Fibroblast of skin of left biceps (primary cell): ENCODE results near the gene LYPD4.

ENCODE experiments used
- DNase-seq, 2 experiments: peaks; one replicate each; pipeline ENCODE4 v3.0.0-alpha.2; 2013; ENCODE audit warnings: low read depth in 2 of 2

The LYPD4 gene

DNA sequence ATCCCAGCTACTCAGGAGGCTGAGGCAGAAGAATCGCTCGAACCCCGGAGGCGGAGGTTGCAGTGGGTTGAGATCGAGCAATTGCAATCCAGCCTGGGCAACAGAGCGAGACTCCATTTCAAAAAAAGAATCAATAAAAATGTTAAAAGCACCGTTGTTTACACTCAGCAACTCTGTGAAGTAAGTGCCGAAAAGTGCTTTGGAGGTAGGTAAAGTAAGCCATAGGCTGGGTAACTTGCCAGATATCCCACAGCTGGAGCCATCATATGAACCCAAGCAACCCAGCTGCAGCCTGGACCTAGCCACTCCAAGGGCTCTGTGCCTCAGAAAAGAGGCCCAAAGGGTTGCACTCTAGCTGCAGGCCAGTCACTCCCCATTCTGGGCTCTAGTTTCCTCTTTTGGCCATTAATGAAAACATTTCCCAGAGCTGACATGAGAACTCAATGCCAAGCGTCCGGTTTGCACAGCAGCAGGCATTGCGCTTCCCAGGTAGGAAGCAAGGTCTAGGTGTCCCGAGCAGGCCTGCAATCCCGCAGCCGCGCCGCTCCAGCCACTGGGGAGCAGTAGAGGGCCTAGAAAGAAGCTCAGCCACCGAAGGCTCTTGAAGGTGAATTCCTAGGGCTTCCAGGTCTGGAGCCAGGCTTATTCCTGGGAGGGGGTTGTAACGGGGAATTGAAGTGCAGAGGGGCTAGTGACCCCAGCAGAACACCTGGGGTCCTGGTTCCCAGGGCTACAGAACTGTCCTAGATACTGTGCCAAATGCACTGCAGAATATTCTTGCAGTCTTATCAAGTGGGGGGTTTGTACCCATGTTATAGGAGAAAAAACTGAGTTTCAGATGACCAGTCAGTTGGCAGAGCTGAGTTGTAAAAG lies 28.5 kb upstream of the LYPD4 start:
- DNase-seq, result no peak

DNA sequence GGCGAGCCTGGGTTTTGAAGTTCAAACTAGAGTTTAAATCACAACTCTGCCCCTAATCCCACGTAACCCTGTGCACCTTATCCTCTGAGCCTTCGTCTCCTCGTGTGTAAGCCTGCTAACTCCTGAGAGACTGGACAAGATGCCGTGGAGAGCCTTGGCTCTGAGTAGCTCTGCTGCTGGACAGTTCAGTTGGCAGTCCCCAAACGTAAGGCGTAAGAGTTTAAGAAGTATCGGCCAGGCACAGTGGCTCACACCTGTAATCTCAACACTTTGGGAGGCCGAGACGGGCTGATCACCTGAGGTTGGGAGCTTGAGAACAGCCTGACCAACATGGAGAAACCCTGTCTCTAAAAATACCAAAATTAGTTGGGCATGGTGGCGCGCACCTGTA lies 27.9 kb upstream of the LYPD4 start:
- no peak for DNase-seq

DNA sequence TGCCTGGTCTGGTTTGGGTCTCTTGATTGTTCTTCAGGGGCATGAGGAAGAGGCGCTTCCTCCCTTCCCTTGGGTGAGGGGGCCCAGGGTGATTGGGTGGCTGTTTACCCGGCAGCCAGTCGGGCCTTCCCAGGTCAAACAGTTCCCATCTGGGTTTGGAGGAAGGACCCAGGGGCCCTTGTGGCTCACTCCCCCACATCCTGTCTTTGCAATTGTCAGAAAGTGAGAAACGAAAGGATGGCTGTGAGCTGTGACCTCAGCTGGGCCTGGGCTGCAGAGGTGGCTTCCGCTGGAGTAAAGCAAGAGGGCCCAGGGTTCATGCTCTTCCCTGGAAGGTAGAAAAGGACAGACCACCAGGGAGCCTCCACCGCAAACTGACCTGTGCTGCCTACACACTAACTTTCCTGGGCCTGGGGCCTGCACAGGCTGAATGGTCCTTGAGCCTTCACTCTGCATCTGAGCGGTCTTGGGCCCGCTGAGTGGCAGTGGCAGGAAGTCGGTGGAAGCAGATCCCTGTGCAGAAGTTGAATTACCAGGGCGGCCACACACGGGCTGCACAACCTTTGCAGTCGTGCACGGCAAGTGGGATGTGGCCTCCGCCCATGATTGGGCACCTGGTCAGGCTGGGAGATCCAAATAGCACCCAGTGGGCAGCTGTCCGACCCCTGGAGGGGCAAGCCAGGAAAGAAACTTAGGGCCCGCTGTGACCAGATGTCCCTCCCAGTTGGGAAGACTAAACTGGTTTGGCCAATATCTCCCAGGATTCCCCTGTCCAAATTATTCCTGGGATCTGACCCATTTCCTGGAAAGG lies 27.3 kb upstream of the LYPD4 start:
- no peak for DNase-seq

DNA sequence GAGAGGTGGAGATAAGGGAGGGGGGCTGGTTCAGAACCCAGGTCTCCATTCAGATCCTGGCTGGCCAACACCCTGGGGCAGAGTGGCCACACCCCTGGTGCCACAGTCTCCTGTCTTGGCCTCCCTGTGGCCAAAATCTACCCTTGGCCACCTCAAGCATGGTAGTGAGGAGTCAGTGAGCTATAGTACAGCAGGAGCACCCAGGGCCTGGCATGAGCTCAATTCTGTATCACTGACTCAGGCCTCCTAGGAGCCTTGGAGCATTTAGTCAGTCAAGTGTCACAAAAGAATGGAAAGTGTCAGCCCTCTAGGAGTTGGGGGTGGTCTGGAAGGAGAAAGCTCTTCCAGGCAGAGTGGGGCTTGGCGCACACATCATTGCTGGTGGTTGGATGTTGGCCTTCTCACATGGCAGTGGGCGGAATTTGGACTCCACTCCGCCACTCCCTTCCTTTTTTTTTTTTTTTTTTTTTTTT lies 26.0 kb upstream of the LYPD4 start:
- DNase-seq, result no peak

DNA sequence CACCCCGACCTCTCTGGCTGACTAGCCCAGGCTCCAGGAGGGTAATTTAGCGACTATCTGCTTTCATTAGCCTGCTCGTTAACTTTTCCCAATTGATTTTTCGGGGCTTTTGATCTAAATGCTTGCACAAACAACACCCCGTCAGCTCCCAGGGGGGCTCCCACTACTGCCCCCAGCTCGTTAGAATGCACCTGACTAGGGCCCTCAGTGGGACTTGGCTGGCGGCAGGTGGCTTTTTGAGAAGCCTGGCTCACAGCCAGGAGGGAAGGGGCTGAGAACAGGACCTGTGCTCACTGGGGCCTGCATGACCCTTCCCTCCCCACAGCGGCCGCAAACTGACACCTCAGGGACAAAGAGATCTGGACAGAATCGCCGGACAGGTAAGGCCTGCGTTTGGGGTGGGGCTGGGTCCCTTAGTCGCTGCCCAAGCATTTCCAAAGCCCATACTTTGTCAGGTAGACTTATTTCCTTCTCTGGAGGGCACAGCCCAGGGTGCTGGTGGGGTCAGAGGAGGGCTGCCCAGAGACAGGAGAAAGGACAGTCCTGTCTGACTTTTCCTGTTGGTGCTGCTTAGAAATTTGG lies 25.0 kb upstream of the LYPD4 start:
- DNase-seq, result no peak

DNA sequence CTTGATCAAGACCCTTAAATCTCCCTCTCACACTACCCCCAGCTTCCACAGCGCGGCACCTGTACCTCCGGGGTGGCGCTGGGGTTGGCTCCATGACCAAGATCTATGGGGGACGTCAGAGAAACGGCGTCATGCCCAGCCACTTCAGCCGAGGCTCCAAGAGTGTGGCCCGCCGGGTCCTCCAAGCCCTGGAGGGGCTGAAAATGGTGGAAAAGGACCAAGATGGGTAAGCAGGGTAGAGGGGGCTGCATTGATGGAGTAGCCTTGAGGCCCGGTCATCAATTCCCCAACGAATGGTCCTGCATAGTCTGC lies 24.5 kb upstream of the LYPD4 start:
- DNase-seq, result no peak

DNA sequence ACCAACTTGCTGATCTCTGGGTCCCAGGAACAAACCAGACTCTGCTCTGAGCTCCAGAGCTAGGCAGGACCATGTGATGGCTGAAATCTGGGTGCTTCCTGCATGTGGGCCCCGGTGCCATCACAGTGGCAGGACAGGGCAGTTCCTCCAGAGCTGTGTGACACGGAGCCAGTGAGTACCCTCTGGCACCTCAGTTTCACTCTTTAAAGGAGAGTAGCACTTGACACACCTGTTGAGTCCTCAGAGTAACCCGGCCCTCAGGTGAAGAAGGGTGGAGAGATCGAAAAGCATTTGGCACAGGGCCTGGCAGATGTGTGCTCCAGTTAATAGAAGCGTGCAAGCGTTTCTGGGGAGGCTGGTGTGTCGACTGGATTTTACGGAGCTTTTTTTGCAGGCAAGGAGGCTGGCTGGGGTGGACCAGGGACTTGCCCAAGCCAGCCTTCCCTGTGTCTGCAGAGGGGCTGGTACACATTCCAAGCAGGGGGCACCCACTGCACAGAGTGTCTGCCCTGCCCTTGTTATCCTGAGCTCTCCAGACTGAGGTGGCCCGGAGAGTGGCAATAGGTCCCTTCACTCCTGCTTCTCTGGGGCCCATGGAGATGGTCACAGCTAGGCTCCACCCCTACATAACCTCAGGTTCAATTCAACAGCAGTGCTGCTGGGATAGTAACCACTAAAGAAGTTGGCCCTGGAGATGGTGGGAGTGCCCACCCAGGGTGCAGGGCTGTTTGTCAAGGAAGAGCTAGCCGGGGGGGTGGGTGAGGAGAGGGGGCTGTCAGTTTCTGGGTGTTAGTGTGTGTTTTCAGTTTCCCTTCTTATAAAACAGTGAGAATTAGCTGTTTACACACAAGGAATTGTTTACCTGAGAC lies 23.9 kb upstream of the LYPD4 start:
- DNase-seq, result no peak

DNA sequence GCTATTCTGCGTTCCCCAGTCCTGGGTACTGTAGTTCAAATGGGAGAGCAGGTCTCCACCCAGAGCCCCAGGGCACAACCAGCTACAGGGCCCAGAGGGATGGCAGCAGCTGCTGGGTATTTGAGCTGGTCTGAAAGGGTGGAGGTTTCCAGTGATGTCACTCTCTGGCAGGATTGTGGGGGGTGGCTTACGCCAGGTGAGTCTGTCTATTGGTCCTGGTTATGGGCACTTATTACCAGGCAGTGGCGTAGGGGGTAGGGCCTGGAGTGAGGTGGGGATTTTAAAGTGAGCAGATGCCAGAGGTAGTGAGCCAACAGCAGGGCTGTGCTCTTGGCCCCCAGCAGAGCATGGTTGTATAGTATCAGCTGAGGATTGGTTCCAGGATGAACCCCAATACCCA lies 21.8 kb upstream of the LYPD4 start:
- no peak for DNase-seq

DNA sequence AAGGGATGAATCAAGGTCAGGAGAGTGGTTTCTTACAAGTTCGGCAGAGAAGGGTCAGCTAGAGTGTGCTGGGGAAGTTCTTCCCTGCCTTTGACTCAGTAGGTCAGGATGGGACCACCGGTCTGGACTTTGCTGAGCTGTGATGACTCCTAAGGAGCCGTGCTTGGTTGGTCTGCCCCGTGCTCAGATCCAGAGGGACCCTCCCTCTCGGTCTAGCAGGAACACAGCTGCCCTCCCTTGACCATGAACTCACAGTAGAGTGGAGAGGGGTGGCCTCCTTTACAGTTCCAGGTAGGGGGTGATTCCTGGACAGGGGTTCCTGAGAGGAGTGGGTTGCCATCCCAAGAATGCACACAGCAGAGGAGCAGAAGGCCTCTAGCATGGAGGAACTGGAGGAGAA lies 19.9 kb upstream of the LYPD4 start:
- no peak for DNase-seq

DNA sequence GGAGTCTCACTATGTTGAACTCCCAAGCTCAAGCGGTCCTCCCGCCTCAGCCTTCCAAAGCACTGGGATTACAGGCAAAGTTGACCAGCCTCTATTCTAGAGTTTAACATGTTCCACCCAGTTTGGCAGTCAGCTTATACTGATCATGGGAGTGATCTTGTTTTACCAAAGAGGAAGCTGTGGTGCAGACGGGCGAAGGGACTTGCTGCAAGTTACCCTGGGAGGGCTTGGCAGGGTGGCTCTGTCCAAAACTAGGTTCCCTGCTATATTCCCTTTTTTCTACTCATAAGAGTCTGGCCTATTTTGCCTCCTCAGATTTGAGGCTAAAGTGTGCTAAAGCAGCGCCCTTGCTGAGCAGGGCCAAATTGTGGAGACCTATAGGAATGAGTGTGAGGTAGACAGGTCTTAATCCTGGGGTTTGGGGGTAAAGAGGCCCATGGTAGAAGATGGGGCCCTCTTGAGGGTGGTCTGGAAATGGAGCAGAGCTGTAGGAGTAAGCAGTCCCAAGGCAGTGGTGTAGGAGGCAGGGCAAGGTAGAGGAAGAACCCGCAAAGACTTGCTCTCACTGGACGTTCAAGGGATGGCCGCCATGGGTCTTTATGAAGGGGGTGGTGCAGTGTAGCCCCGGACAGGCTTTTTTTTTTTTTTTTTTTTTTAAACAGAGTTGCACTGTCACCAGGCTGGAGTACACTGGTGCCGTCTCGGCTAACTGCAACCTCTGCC lies 18.9 kb upstream of the LYPD4 start:
- no peak for DNase-seq

DNA sequence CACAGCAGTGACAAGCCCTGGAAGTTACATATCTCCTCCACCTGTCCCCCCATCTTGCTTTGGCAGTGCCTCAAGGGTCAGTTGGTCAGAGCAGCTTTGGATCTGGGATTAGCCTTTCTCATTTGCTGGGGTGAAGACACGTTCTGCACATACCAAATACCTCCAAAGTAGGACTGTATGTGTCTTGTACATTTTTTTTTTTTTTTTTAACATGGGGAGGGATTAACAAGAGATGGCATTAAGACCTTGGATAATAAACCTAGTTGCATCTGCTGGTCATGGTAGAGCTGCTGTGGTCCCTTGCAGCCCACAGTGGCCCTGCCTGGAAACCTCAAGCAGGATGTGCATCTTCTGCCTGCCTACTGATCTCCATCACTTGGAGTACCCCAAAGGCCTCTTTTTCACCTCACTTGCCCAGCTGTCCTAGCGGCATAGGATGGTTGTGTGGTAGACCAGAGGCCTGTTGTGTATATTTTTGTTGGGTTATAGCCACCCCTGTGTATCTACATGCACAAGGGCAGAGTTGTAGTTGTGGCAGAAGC lies 18.0 kb upstream of the LYPD4 start:
- no peak for DNase-seq

DNA sequence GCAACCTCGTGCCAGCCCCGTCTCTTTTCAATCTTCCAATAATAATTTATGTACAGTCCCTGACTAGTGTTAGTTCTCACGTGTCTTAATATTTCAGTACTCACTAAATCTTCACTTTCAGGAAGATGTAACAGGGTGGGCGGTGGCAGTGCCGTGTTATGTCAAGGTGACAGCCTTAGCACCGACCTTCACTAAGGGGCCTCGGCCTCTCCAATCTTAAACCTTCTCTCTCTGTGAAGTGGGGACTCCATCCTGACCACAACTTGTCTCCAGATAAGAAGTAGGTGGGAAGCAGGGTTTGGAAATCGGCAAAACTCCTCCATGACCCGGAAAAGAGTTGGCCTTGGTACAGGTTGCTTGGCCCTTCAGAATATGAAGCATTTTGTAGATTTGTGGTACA lies 17.4 kb upstream of the LYPD4 start:
- DNase-seq, result no peak

DNA sequence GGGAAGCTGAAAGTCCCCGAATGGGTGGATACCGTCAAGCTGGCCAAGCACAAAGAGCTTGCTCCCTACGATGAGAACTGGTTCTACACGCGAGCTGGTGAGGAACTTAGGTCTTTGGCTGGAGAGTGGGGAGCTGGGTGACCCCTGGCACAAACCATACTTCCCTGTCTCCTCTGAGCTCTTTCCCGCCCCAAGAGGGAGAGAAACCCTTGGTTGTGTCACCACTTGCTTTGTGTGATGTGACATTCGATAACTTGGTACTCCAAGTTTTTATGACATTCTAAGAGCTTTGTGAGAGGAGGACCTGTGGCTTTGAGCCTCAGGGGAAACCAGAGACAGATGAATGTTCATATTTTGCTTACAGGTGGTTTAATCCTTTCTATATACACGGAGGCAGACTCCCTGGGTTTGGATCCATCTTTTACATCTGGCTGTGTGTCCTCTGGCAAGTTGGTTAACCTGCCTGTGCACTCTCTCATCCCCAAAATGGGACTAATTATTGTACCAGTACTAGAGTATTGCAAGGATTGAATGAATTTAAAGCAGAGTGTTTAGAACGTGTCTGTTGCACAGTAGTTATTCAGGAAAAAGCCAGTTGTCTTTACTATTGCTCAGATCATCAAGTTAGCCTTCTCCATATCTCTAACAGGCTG lies 16.8 kb upstream of the LYPD4 start:
- DNase-seq, result no peak

DNA sequence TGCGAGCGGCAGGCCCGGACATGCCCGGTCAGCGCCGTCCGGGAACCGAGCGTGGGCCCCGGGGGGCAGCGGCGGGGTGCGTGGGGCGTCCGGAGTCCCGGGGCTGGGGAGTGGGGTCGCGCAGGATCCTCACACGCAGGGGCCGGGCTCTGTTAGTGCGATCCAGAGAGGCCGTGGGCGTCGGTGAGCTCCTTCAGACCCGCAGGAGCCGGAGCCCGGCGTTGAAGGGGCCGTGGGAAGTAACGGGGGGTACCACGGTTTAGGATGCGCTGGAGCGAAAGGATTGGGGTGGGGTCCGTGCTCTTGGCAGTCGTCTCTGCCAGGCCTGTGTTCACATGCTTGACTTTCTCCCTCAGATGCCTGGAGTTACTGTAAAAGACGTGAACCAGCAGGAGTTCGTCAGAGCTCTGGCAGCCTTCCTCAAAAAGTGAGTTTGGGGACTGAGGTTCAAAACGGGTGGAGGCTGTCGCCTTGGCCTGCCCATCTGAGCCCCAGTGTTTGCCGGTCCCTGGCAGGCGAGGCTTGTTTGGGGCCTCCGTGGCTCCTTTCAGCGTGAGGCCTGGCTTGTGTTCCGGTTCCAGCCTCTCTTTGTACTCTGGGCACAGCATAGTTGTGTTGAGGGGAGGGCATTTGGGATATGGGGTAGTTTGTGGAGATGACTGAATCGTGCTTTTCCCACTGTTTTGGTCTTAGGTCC lies 16.1 kb upstream of the LYPD4 start:
- DNase-seq, result no peak

DNA sequence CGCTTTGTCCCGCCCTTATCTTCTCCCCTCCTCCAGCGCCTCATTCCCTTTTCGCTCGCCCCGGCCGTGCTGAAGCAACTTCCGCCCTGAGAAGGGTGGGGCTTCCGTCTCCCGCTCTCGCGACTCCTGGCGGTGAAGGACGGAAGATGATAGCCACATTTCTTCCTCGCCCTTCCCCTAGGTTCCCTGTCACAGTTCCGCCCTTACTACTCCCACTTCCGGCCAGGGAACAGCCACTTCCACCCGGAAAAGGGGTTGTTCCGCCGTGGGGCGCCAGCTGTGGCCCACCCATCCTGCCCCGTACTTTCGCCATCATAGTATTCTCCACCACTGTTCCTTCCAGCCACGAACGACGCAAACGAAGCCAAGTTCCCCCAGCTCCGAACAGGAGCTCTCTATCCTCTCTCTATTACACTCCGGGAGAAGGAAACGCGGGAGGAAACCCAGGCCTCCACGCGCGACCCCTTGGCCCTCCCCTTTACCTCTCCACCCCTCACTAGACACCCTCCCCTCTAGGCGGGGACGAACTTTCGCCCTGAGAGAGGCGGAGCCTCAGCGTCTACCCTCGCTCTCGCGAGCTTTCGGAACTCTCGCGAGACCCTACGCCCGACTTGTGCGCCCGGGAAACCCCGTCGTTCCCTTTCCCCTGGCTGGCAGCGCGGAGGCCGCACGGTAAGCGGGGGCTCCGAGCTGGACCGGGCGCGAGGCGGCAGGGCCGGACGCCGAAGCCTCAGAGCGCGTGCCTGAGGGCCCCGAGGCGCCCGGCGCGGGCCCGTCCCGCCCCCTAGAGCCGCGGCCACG lies 15.3 kb upstream of the LYPD4 start, which contains the start of gene RPS19:
Gene RPS19, plus strand, starts transcription at position 638 of the 801 bp plus-strand sequence. CDS start 520 bp downstream, outside the sequence.
- DNase-seq, result peak; percentile 96

DNA sequence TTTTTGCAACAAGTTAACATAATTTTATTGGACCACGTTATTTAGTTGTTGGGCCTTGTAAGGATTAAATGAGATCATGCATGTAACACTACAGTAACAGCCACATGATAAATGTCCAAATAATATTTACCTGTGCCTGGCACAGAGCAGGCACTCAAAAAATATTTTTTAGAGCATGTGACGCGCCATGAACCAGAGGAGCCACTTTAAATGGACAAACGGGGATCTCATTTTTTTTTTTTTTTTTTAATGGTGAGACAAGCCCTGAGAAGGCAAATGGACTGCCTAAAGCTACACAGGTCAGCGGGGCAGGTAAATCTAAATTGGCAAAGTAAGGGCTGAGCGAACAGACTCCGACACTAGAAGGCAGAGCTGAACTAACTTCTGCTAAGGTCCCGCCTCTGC lies 14.7 kb upstream of the LYPD4 start:
- DNase-seq, result no peak

DNA sequence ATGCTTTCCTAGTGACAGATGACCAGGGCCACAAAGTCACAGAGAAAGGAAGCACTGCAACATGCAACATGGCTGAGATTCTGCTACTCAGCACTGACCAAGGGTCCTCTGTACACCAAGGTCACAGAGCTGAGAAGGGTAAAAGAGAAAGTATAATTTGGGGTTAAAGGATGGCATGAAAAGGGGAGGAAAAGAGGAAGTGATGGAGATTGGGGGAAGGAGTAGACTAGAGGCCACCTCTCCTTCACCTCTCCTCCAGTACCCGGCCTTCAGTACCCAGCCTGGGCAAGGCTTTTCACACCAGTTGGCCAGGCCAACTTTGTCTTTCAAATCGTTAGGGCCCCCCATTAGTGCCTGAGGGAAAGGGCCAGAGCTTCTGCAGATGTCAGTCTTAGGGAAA lies 9.3 kb upstream of the LYPD4 start:
- no peak for DNase-seq

DNA sequence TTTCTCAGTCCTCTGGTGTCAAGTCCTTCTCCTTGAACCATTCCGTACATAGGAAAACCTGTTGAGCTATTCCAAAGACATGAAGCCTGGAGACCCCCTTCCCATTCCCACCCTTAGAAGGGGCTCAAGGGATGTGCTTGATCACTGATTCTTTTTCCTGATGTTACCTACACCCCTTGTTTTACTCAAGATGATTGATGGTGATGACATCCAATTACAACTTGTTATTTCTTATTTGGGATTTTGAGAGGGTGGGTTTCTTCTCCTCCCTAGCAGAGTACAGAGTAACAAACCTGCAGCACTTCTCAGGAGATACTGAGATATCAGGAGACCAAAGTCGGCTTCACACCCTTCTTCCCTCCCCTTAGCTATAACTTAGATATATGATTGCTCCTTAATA lies 8.9 kb upstream of the LYPD4 start:
- DNase-seq, result no peak

DNA sequence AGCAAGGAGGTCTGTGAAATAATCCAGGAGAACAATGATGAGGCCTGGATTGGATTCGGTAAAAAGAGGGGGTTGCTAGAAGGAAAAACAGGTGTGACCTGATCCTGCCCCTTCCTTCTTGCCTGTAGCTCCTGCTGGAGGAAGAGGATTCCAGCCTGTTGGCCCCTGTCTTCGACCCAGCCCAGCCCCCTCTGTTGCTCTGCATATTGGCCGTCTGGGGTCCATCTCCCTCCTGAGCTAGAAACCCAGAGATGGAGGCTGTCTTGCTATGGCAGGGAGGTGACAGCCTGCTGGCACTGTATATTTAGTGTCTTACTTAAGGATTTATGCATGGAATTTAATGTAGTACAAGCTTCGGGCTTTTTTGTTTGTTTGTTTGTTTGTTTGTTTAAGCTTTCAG lies 7.0 kb upstream of the LYPD4 start:
- DNase-seq, result no peak
